Umbilical cord (tissue), 1 donor: ENCODE measurements around the gene PCCB. TPM values are rescaled to one million over a fixed set of nuclear protein-coding genes. Genes with fewer than 3 reads are reported as not detected.

Source experiments
- total RNA-seq: library from RNA; depleted of rRNA; stranded (reverse); fragments of >200 nt; gene quantifications from one replicate; pipeline ENCODE4 v1.2.3, GENCODE V29; 2014; ENCODE audit warnings: low replicate concordance; ENCODE audit not compliant: insufficient read depth

Gene PCCB
- total RNA-seq, 1 donor from 2014 or later = 13.5 TPM

Other genes starting within 250 kb of the PCCB start
- 55.6 TPM for gene MSL2, start 54.0 kb upstream of the PCCB start, total RNA-seq